Ovary (tissue), 9 donors: Measurements from ENCODE around the gene KCNMA1. TPM values are rescaled to one million over a fixed set of nuclear protein-coding genes. Genes with fewer than 3 reads are reported as not detected.

Source experiments
- DNase-seq, 5 donors: peaks; one replicate each; pipeline ENCODE4 v3.0.0-alpha.2; 2019 to 2020
- H3K27ac ChIP-seq, 2 donors: fragments of 200-600 bp; one replicate each; pipeline versions ENCODE4 v1.5.1 to v1.8.0; 2019 to 2022
- H3K27me3 ChIP-seq: fragments of 200-600 bp; one replicate; pipeline ENCODE4 v1.8.0; 2022
- H3K36me3 ChIP-seq: fragments of 200-600 bp; sonication (generic); one replicate; pipeline ENCODE4 v1.5.1; 2019
- H3K4me1 ChIP-seq: one replicate; pipeline ENCODE4 v1.8.1; 2013; ENCODE audit warnings: mild to moderate bottlenecking, moderate library complexity; ENCODE audit not compliant: insufficient read depth
- H3K4me3 ChIP-seq: fragments of 200-600 bp; sonication (generic); one replicate; pipeline ENCODE4 v1.5.1; 2017
- H3K9me3 ChIP-seq, 2 donors: fragments of 200-600 bp in 1 of 2; sonication (generic) in 1 of 2; one replicate each; pipeline versions ENCODE4 v1.5.1 to v1.8.1; 2013 to 2019; ENCODE audit warnings: mild to moderate bottlenecking in 1 of 2, moderate library complexity in 1 of 2
- CTCF ChIP-seq, 3 donors: fragments of 450-650 bp in 2 of 3; fragments of 200-600 bp in 1 of 3; IDR thresholded peaks; one replicate each; pipeline versions ENCODE4 v1.5.1 to v1.8.0; 2016 to 2022; ENCODE audit warnings: antibody characterized with exemption in 3 of 3, mild to moderate bottlenecking in 1 of 3
- EP300 ChIP-seq: sonication (generic); formaldehyde crosslinking; IDR thresholded peaks from one replicate; pipeline ENCODE4 v1.6.1; 2017; ENCODE audit warnings: antibody characterized with exemption
- POLR2A ChIP-seq: fragments of 450-650 bp; IDR thresholded peaks from one replicate; pipeline ENCODE4 v1.6.1; 2017; ENCODE audit warnings: antibody characterized with exemption, mild to moderate bottlenecking, moderate library complexity
- WGBS, 3 donors: extraction: QIAGEN DNeasy Blood & Tissue Kit in 1 of 3; methylation state at CpG; one replicate each; pipeline versions ENCODE4 v1.1.5 to v1.1.7; 2013 to 2017; 5-methylcytosine and 5-hydroxymethylcytosine counted together
- intact Hi-C, 4 donors: fragments of 100-400 bp; cut with DNase I; formaldehyde crosslinking; loops; one replicate each; pipeline versions ENCODE4 v1.11.0 to v1.15.1; 2022 to 2023
- polyA plus RNA-seq, 2 donors: library from polyadenylated mRNA; stranded (reverse); fragments of 200-250 nt in 1 of 2; fragments of 350-450 nt in 1 of 2; fragmentation: Illumina TruSeq in 1 of 2; extraction: RNeasy Lipid Tissue Mini Kit (QIAGEN cat#74804) in 1 of 2; gene quantifications; one replicate each; pipeline ENCODE4 v1.2.3, GENCODE V29; 2013 to 2014
- total RNA-seq, 7 donors: library from RNA; depleted of rRNA in 2 of 7; stranded (reverse); fragments of >200 nt in 2 of 7; fragmentation: NEBNext Ultra II Directional in 3 of 7; extraction: Animal tissue kit (Norgen Biotek cat#: 25700) in 3 of 7; gene quantifications; one replicate each; pipeline versions ENCODE4 v1.1.0 to v1.2.4, GENCODE V29; 2016 to 2023
- donor health status: DM: no; HTN: no; CAD: no; lungs with moderate emphysema.
- donor health status: DM: no; HTN: no; CAD: no.
- donor health status: Bipolar disorder and iron deficiency.
- donor health status: DM: yes; HTN: yes; CAD: no.
- donor health status: DM: no; HTN: no; CAD: no.
- donor health status: DM: yes; HTN: yes; CAD: no.

The KCNMA1 gene
- total and polyA plus RNA-seq, 9 donors = 7.0 to 83.8 (median 25.1) TPM

GRCh38 chr10:77073663-77073960 lies 564.0 kb downstream of the KCNMA1 start:
- WGBS, 3 donors = 88 to 98% (median 96%) methylated on average over 5 of the region's 5 CpGs
- peaks cover 11% of the 10 kb centered on the region for H3K4me1 ChIP-seq
- H3K27me3 ChIP-seq = no peaks in the 10 kb centered on the region
- no peak overlapping the region for H3K27ac ChIP-seq
- no peak overlapping the region for H3K4me3 ChIP-seq
- no peak for DNase-seq
- TF ChIP-seq CTCF (IDR thresholded peaks at IDR 0.05) = no peak
- no peak for TF ChIP-seq POLR2A
- no peak for TF ChIP-seq EP300
- intact Hi-C loops = no loop called here
- no peaks in the 10 kb centered on the region for H3K9me3 ChIP-seq
- H3K36me3 ChIP-seq = no peaks in the 10 kb centered on the region

GRCh38 chr10:77072836-77073662 lies 564.6 kb downstream of the KCNMA1 start:
- H3K27me3 ChIP-seq = no peaks in the 10 kb centered on the region
- intact Hi-C loops = no loop called here
- H3K27ac ChIP-seq = no peak overlapping the region
- H3K9me3 ChIP-seq = no peaks in the 10 kb centered on the region
- no peak overlapping the region for H3K4me3 ChIP-seq
- no peak for TF ChIP-seq POLR2A
- no peak for TF ChIP-seq EP300
- TF ChIP-seq CTCF (IDR thresholded peaks at IDR 0.05) = no peak
- WGBS, 3 donors = 25 to 33% (median 33%) methylated on average over 13 of the region's 13 CpGs
- no peaks in the 10 kb centered on the region for H3K36me3 ChIP-seq
- H3K4me1 ChIP-seq = peaks cover 11% of the 10 kb centered on the region
- DNase-seq = peak; percentile 61 to 76 (median 72)

GRCh38 chr10:77072361-77072835 lies 565.2 kb downstream of the KCNMA1 start:
- Histone ChIP-seq H3K36me3 (no peaks in the 10 kb centered on the region), H3K9me3 (no peaks in the 10 kb centered on the region), H3K27ac (no peak overlapping the region), H3K4me1 (peaks cover 11% of the 10 kb centered on the region), H3K4me3 (no peak overlapping the region), H3K27me3 (no peaks in the 10 kb centered on the region)
- no peak for DNase-seq
- intact Hi-C loops = no loop called here
- TF ChIP-seq POLR2A (no peak), EP300 (no peak), CTCF (IDR thresholded peaks at IDR 0.05) (no peak)
- 38 to 48% (median 46%) methylated on average over 10 of the region's 10 CpGs for WGBS, 3 donors

GRCh38 chr10:77071956-77072355 lies 565.7 kb downstream of the KCNMA1 start:
- H3K36me3 ChIP-seq = no peaks in the 10 kb centered on the region
- H3K27me3 ChIP-seq = no peaks in the 10 kb centered on the region
- 50 to 81% (median 53%) methylated on average over 3 of the region's 3 CpGs for WGBS, 3 donors
- H3K27ac ChIP-seq = no peak overlapping the region
- TF ChIP-seq EP300 (no peak), POLR2A (no peak), CTCF (IDR thresholded peaks at IDR 0.05) (no peak)
- no peak for DNase-seq
- intact Hi-C loops = no loop called here
- peaks cover 11% of the 10 kb centered on the region for H3K4me1 ChIP-seq
- no peaks in the 10 kb centered on the region for H3K9me3 ChIP-seq
- no peak overlapping the region for H3K4me3 ChIP-seq
